Common myeloid progenitor, CD34-positive (primary cell): Measurements from ENCODE around the gene AK4.

Experiments used
- CTCF ChIA-PET: fragments of 350-600 bp; sonication (Branson Sonifier 250); formaldehyde crosslinking; loops from one replicate; lab custom pipeline; 2021; ENCODE audit warnings: antibody characterized with exemption; lab: Charles Lee
- POLR2A ChIA-PET: fragments of 350-600 bp; sonication (Branson Sonifier 250); formaldehyde crosslinking; loops from one replicate; lab custom pipeline; 2021; ENCODE audit warnings: antibody characterized with exemption; lab: Charles Lee
- DNase-seq, 3 donors: peaks; one replicate each; pipeline versions ENCODE4 v3.0.0 to v3.0.0-alpha.2; 2013
- H3K27ac ChIP-seq, 2 experiments: 1 replicate in 1 of 2; 2 replicates in 1 of 2; pipeline ENCODE4 v1.7.0; 2013; ENCODE audit warnings: inconsistent platforms in 2 of 2, low read length in 2 of 2, mild to moderate bottlenecking in 2 of 2, low read depth in 1 of 2, moderate library complexity in 1 of 2; ENCODE audit not compliant: severe bottlenecking in 2 of 2, insufficient read depth in 1 of 2, poor library complexity in 1 of 2
- H3K27me3 ChIP-seq, 5 experiments: replicated peaks in 2 of 5; 1 replicate in 3 of 5; 2 replicates in 2 of 5; pipeline versions ENCODE4 v1.6.1 to v1.7.0; 2013; ENCODE audit warnings: low read length in 4 of 5, mild to moderate bottlenecking in 2 of 5, moderate library complexity in 2 of 5, inconsistent platforms in 1 of 5; ENCODE audit not compliant: insufficient read depth in 5 of 5, control insufficient read depth in 4 of 5
- H3K36me3 ChIP-seq, 4 experiments: 1 replicate in 2 of 4; 2 replicates in 2 of 4; pipeline versions ENCODE4 v1.6.1 to v1.7.0; 2013; ENCODE audit warnings: low read length in 3 of 4, control low read depth in 1 of 4, mild to moderate bottlenecking in 1 of 4; ENCODE audit not compliant: control insufficient read depth in 4 of 4, insufficient read depth in 4 of 4
- H3K4me1 ChIP-seq, 4 experiments: 1 replicate in 3 of 4; 2 replicates in 1 of 4; pipeline versions ENCODE4 v1.6.1 to v1.7.1; 2013; ENCODE audit warnings: low read length in 3 of 4, mild to moderate bottlenecking in 3 of 4, control low read depth in 1 of 4, inconsistent platforms in 1 of 4, moderate library complexity in 1 of 4; ENCODE audit not compliant: control insufficient read depth in 4 of 4, insufficient read depth in 4 of 4; ENCODE audit errors: control extremely low read depth in 1 of 4
- H3K4me3 ChIP-seq, 7 experiments: 1 replicate in 4 of 7; 2 replicates in 3 of 7; pipeline versions ENCODE4 v1.5.1 to v1.7.0; 2013; ENCODE audit warnings: mild to moderate bottlenecking in 7 of 7, low read length in 6 of 7, moderate library complexity in 6 of 7, inconsistent platforms in 2 of 7, low read depth in 2 of 7, control low read depth in 1 of 7; ENCODE audit not compliant: insufficient read depth in 4 of 7, control insufficient read depth in 1 of 7; ENCODE audit errors: extremely low read depth in 1 of 7
- H3K9me3 ChIP-seq, 5 experiments: 1 replicate in 4 of 5; 2 replicates in 1 of 5; pipeline versions ENCODE4 v1.6.1 to v1.7.1; 2013; ENCODE audit warnings: low read length in 4 of 5, mild to moderate bottlenecking in 2 of 5, inconsistent platforms in 1 of 5, low read depth in 1 of 5, moderate library complexity in 1 of 5; ENCODE audit not compliant: control insufficient read depth in 4 of 5, insufficient read depth in 2 of 5; ENCODE audit errors: control extremely low read depth in 1 of 5
- WGBS: methylation state at CpG from one replicate; pipeline ENCODE4 v1.1.5; 2013; ENCODE audit not compliant: insufficient coverage; 5-methylcytosine and 5-hydroxymethylcytosine counted together

Gene AK4

DNA sequence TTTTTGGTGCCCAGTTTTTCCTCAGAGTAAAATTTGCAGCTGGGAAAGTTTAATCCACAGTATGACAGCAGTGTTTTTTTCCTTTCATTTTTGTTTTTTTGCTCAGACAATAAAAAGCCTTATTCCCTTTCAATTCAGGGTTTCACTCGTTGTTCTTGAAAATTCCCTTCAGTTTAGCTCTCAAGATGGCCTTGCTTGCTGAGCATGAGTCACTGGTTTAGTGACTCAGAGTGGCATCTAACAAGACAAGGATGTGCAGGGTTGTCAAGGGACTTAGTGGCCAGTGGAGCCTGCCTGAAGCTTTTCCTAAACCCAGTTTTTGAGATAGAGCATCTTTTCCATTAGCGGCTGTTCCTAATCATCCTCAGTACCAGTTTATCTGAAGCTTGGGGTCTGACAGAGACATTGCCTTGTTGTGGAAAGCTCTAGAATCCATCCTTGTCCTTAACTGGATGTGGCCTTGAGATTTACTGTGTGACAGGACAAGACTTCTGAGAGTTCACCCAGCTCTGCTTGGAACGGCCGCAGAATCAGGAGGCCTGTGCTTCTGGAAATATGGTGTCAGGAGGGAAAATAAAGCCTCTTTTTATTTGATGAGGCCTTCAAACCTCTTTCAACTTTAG lies 113.0 kb downstream of the AK4 start:
- Histone ChIP-seq H3K9me3 (no peaks in the 10 kb centered on the region), H3K27me3 (peaks cover 0 to 3% (median 0%) of the 10 kb centered on the region in 5 experiments), H3K36me3 (no peaks in the 10 kb centered on the region), H3K4me1 (peaks cover 0 to 44% (median 18%) of the 10 kb centered on the region in 4 experiments), H3K4me3 (no peak overlapping the region), H3K27ac (no peak overlapping the region)
- POLR2A ChIA-PET, result no interaction called here
- peak; percentile 41 to 75 (median 65) for DNase-seq
- CTCF ChIA-PET, result interaction anchor here (1.0 kb wide), 1 partner anchor 46 kb away, joined by 3 read pairs; no protein-coding TSS in a partner anchor
- WGBS, result 93% methylated on average over 4 of the region's 4 CpGs

DNA sequence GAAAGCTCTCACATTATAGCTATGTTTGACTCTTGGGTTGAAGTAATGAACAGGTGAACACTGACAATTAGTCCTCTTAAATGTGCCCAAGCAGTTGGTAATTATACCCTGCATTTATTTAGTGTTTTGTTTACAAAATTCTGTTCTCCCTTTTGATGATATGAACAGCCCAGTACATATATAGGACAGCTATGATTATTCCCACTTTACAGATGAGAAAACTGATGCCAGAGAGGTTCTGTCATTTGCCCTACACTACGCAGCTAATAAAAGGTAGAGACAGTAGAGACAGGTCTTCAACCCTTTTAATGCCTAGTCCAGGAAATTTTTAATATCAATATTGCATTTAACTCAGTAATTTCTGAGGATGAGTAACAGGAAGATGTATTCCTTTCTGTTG lies 115.3 kb downstream of the AK4 start:
- Histone ChIP-seq H3K9me3 (no peaks in the 10 kb centered on the region), H3K27ac (no peak overlapping the region), H3K4me1 (peaks cover 1 to 54% (median 25%) of the 10 kb centered on the region in 4 experiments), H3K27me3 (peaks cover 0 to 3% (median 0%) of the 10 kb centered on the region in 5 experiments), H3K36me3 (no peaks in the 10 kb centered on the region), H3K4me3 (no peak overlapping the region)
- CTCF ChIA-PET, result interaction anchor here (0.6 to 1.1 kb wide), 4 partner anchors 9 to 50 kb away, joined by 3 read pairs; no protein-coding TSS in a partner anchor
- no peak for DNase-seq
- POLR2A ChIA-PET, result no interaction called here
- WGBS, result no CpG with 5 or more reads among the region's 1 CpG

DNA sequence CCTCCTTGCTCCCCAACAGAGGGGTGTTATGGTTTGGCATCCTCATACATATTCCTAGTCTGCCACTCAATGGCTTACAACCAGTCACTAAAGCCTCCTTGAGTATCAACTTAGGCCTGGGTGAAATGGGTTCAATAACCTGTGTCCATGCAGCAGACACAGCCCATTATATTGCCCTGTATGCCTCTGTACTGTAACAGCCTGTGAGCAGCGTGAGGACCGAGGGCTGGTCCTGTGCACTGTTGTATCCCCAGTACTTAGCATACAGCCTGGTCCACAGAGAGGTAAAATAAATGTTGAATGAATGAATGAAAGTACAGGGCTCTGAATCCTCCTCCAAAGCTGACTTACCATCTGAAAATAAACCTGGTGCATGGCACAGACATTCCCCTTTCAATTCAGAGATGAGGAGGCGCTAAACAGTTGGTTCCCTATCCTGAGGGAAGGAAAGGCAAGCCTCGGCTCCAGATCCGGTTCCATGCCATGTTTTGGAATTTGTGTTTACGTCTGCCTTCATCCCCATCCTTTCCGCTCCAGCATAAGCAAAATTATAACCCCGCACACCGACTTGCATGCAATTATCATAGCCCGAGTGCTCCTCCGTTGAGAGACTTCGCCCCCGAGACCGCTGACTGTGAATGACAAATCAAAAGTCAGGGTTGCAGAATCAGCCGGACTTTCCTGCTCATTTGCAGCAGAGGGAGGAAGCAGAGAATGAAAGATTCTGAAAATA lies 116.4 kb downstream of the AK4 start:
- peaks cover 0 to 3% (median 0%) of the 10 kb centered on the region in 5 experiments for H3K27me3 ChIP-seq
- H3K27ac ChIP-seq, result no peak overlapping the region
- peaks cover 1 to 53% (median 25%) of the 10 kb centered on the region in 4 experiments for H3K4me1 ChIP-seq
- WGBS, result 12% methylated on average over 15 of the region's 15 CpGs
- H3K9me3 ChIP-seq, result no peaks in the 10 kb centered on the region
- DNase-seq, result peak; percentile 21 to 66 (median 60)
- no peaks in the 10 kb centered on the region for H3K36me3 ChIP-seq
- peak overlapping the region in 5 of 7 experiments; percentile 30 to 77 (median 58) for H3K4me3 ChIP-seq
- ChIA-PET POLR2A (interaction anchor here (0.7 kb wide), 1 partner anchor 11 kb away, joined by 3 read pairs; no protein-coding TSS in a partner anchor), CTCF (interaction anchor here (0.6 kb wide), 1 partner anchor 33 kb away, joined by 3 read pairs; no protein-coding TSS in a partner anchor)

DNA sequence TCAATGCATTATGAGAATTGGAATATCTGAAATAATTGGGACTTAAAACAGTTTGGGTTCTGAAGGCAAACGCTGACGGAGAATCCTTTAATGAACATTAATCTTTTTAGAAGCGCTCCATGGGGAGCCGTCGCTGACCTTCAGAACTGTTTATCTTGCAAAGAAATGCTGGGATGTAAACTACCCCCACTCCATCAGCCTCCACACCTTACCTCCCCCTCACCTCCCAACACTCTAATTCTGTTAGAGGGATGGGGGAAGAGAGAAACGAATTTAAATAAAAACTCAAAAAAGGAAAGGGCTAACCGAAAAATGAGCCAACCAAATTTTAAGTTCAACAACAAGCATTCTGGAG lies 117.3 kb downstream of the AK4 start:
- H3K27ac ChIP-seq, result peak overlapping the region in 1 of 2 experiments; percentile 8
- no peaks in the 10 kb centered on the region for H3K36me3 ChIP-seq
- peaks cover 1 to 46% (median 25%) of the 10 kb centered on the region in 4 experiments for H3K4me1 ChIP-seq
- ChIA-PET CTCF (interaction anchor here (1.2 to 2.2 kb wide), 5 partner anchors 16 to 422 kb away, joined by 3 to 8 read pairs (median 3); no protein-coding TSS in a partner anchor), POLR2A (interaction anchor here (0.6 to 0.8 kb wide), 3 partner anchors 11 to 388 kb away, joined by 3 to 4 read pairs (median 3); no protein-coding TSS in a partner anchor)
- H3K27me3 ChIP-seq, result peaks cover 0 to 3% (median 0%) of the 10 kb centered on the region in 5 experiments
- H3K9me3 ChIP-seq, result no peaks in the 10 kb centered on the region
- WGBS, result 5% methylated on average over 4 of the region's 7 CpGs
- no peak for DNase-seq
- peak overlapping the region in 6 of 7 experiments; percentile 46 to 79 (median 66) for H3K4me3 ChIP-seq

DNA sequence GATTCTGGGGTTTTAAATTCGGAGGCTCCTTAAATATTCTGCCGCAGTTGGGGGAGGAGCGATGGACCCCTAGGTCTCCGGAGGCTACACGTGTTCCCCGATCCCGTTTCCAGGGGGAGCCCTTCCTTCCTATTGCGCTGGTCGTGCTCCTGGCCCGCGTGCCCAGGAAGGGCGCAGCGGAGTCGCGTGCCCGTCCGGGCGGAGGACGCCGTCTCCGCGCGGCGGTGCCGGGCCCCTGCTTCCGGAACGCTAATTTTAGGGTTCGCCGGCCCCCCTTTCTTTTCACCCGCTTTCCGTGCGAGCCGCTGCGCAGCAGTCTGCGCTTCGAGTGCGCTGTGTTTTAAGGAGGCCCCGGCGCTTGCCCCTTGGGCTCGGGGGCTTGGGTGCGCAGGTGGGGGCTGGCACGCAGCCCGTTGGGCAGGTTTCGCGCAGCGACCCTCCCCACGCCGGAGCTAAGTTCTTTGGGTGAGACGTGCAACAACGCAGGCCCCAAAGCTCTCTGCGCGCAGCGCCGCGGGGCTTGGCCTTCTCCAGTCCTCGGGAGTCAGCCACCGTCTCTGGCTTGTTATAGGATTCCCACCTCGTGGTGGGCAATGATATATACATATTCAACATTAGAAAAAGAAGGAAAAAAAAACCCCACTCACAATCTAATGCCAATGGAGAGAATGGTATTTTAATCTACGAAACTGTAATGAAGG lies 117.8 kb downstream of the AK4 start:
- peaks cover 0 to 3% (median 0%) of the 10 kb centered on the region in 5 experiments for H3K27me3 ChIP-seq
- H3K4me1 ChIP-seq, result peaks cover 1 to 40% (median 25%) of the 10 kb centered on the region in 4 experiments
- H3K36me3 ChIP-seq, result no peaks in the 10 kb centered on the region
- ChIA-PET CTCF (interaction anchor here (1.2 to 2.2 kb wide), 9 partner anchors 8 to 421 kb away, joined by 3 to 8 read pairs (median 3); no protein-coding TSS in a partner anchor), POLR2A (interaction anchor here (0.6 to 0.8 kb wide), 2 partner anchors 12 to 388 kb away, joined by 3 to 4 read pairs; no protein-coding TSS in a partner anchor)
- peak overlapping the region in 1 of 2 experiments; percentile 36 for H3K27ac ChIP-seq
- DNase-seq, result peak; percentile 65 to 82 (median 72)
- peak overlapping the region; percentile 17 to 79 (median 65) for H3K4me3 ChIP-seq
- no peaks in the 10 kb centered on the region for H3K9me3 ChIP-seq
- 0% methylated on average over 45 of the region's 59 CpGs for WGBS

DNA sequence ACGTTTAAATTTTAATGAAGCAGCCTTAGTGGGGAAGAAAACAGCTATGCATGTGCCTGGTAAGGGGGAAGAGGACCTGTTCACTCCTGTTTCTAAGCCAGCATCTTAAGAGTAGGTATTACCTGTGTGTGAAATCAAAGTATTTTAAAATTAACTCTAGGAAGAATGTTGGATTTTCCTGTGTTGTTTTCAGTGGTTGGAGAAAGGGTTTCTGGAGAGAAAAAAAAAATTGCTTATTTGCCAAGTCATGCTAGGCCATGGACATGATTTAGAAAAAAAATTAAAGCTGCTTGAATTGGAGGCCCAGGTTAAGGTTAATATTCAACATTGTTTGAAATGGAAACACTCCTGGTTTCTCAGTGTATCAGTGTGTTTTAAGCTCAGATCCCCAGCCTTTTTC lies 118.5 kb downstream of the AK4 start:
- 0% methylated on average over 1 of the region's 1 CpG for WGBS
- CTCF ChIA-PET, result interaction anchor here (0.7 to 2.2 kb wide), 14 partner anchors 9 to 420 kb away, joined by 3 to 8 read pairs (median 3); no protein-coding TSS in a partner anchor
- Histone ChIP-seq H3K9me3 (no peaks in the 10 kb centered on the region), H3K27ac (peak overlapping the region in 1 of 2 experiments; percentile 36), H3K36me3 (no peaks in the 10 kb centered on the region), H3K4me3 (peak overlapping the region in 4 of 7 experiments; percentile 57 to 79 (median 72)), H3K27me3 (peaks cover 0 to 3% (median 0%) of the 10 kb centered on the region in 5 experiments), H3K4me1 (peaks cover 1 to 38% (median 25%) of the 10 kb centered on the region in 4 experiments)
- POLR2A ChIA-PET, result interaction anchor here (0.6 kb wide), 1 partner anchor 48 kb away, joined by 3 read pairs; no protein-coding TSS in a partner anchor
- peak; percentile 18 to 42 (median 23) for DNase-seq
